ENCODE data around the gene SDHB.

SDHB gene

GRCh38 chr1:17009706-17010105 lies 44.1 kb downstream of the SDHB start:
- Histone ChIP-seq H3K36me3 (ENCODE audit: insufficient read depth, low read length) (no peaks in the 10 kb centered on the region), H3K79me2 (ENCODE audit: insufficient read depth, low read length) (no peaks in the 10 kb centered on the region), H3K9me2 (ENCODE audit: low read depth, low read length) (no peaks in the 10 kb centered on the region), H3F3A (ENCODE audit: insufficient read depth, low read length) (no peaks in the 10 kb centered on the region), H2AFZ (ENCODE audit: low read length) (no peak overlapping the region), H3K4me1 (ENCODE audit: insufficient read depth, low read length, severe bottlenecking) (peaks cover 18% of the 10 kb centered on the region), H3K4me2 (ENCODE audit: low read length) (no peak overlapping the region), H3K4me3 (ENCODE audit: low read depth, low read length, poor library complexity, severe bottlenecking) (no peak overlapping the region), H3K27ac (ENCODE audit: low read depth, low read length, poor library complexity, severe bottlenecking) (no peak overlapping the region), H3K27me3 (ENCODE audit: insufficient read depth, low read length) (no peaks in the 10 kb centered on the region; the same call in 1 of the 2 replicates), H4K20me1 (ENCODE audit: insufficient read depth, low read length) (no peaks in the 10 kb centered on the region), H3K9me3 (ENCODE audit: low read length) (no peaks in the 10 kb centered on the region), H3K9ac (ENCODE audit: low read length) (no peak overlapping the region)
- TF ChIP-seq EZH2 (IDR thresholded peaks at IDR 0.05; ENCODE audit: borderline replicate concordance, low read length): no peak
- TF ChIP-seq, protein P1, sequence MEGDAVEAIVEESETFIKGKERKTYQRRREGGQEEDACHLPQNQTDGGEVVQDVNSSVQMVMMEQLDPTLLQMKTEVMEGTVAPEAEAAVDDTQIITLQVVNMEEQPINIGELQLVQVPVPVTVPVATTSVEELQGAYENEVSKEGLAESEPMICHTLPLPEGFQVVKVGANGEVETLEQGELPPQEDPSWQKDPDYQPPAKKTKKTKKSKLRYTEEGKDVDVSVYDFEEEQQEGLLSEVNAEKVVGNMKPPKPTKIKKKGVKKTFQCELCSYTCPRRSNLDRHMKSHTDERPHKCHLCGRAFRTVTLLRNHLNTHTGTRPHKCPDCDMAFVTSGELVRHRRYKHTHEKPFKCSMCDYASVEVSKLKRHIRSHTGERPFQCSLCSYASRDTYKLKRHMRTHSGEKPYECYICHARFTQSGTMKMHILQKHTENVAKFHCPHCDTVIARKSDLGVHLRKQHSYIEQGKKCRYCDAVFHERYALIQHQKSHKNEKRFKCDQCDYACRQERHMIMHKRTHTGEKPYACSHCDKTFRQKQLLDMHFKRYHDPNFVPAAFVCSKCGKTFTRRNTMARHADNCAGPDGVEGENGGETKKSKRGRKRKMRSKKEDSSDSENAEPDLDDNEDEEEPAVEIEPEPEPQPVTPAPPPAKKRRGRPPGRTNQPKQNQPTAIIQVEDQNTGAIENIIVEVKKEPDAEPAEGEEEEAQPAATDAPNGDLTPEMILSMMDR (IDR thresholded peaks at IDR 0.05; ENCODE audit: low read length): no peak

- no peak overlapping the region for H3K9ac ChIP-seq (ENCODE audit: low read length)
- H3K4me2 ChIP-seq (ENCODE audit: low read length): no peak overlapping the region
- TF ChIP-seq, protein P1 (IDR thresholded peaks at IDR 0.05; ENCODE audit: low read length): no peak
- TF ChIP-seq EZH2 (IDR thresholded peaks at IDR 0.05; ENCODE audit: borderline replicate concordance, low read length): no peak
- H3F3A ChIP-seq (ENCODE audit: insufficient read depth, low read length): no peaks in the 10 kb centered on the region
- H3K27me3 ChIP-seq (ENCODE audit: insufficient read depth, low read length): no peaks in the 10 kb centered on the region; the same call in 1 of the 2 replicates
- no peaks in the 10 kb centered on the region for H3K9me2 ChIP-seq (ENCODE audit: low read depth, low read length)
- H3K4me1 ChIP-seq (ENCODE audit: insufficient read depth, low read length, severe bottlenecking): peaks cover 18% of the 10 kb centered on the region
- H4K20me1 ChIP-seq (ENCODE audit: insufficient read depth, low read length): no peaks in the 10 kb centered on the region
- no peak overlapping the region for H2AFZ ChIP-seq (ENCODE audit: low read length)
- no peak overlapping the region for H3K27ac ChIP-seq (ENCODE audit: low read depth, low read length, poor library complexity, severe bottlenecking)
- H3K9me3 ChIP-seq (ENCODE audit: low read length): no peaks in the 10 kb centered on the region
- H3K79me2 ChIP-seq (ENCODE audit: insufficient read depth, low read length): no peaks in the 10 kb centered on the region
- no peak overlapping the region for H3K4me3 ChIP-seq (ENCODE audit: low read depth, low read length, poor library complexity, severe bottlenecking)
- peaks cover 3% of the 10 kb centered on the region; the same call in 1 of the 2 replicates for H3K36me3 ChIP-seq (ENCODE audit: insufficient read depth, low read length)
Observed at GRCh38 chr1:17008208-17008855, 45.5 kb downstream of the SDHB start.

DNA sequence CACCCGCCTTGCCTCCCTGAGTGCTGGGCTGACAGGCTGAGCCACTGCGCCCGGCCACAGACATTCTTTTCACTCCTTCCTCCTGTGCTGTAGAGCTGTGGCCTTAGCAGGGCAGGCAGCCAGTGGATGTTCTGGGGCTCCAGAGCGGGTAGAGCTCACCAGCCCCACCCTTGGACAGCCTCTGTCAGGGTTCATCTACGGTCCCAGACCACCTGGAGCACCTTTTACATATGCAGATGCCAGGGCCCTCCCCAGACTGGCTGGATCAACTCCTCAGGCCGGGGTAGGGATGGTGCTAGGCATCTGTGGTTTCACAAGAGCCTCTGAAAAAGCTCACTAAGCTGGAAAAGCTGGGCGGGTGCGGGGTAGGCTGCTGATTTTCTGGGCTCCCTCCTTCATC lies 46.7 kb downstream of the SDHB start:
- no peak overlapping the region for H3K9ac ChIP-seq (ENCODE audit: low read length)
- H4K20me1 ChIP-seq (ENCODE audit: insufficient read depth, low read length): no peaks in the 10 kb centered on the region
- no peaks in the 10 kb centered on the region for H3K9me2 ChIP-seq (ENCODE audit: low read depth, low read length)
- TF ChIP-seq, protein P1 (IDR thresholded peaks at IDR 0.05; ENCODE audit: low read length): no peak
- TF ChIP-seq EZH2 (IDR thresholded peaks at IDR 0.05; ENCODE audit: borderline replicate concordance, low read length): no peak
- no peak overlapping the region for H3K27ac ChIP-seq (ENCODE audit: low read depth, low read length, poor library complexity, severe bottlenecking)
- no peaks in the 10 kb centered on the region for H3K79me2 ChIP-seq (ENCODE audit: insufficient read depth, low read length)
- H3K36me3 ChIP-seq (ENCODE audit: insufficient read depth, low read length): peaks cover 3% of the 10 kb centered on the region; the same call in 1 of the 2 replicates
- peaks cover 13% of the 10 kb centered on the region for H3K4me1 ChIP-seq (ENCODE audit: insufficient read depth, low read length, severe bottlenecking)
- H3K27me3 ChIP-seq (ENCODE audit: insufficient read depth, low read length): no peaks in the 10 kb centered on the region
- no peak overlapping the region for H3K4me2 ChIP-seq (ENCODE audit: low read length)
- H3K4me3 ChIP-seq (ENCODE audit: low read depth, low read length, poor library complexity, severe bottlenecking): no peak overlapping the region
- no peaks in the 10 kb centered on the region for H3F3A ChIP-seq (ENCODE audit: insufficient read depth, low read length)
- no peak overlapping the region for H2AFZ ChIP-seq (ENCODE audit: low read length)
- no peaks in the 10 kb centered on the region for H3K9me3 ChIP-seq (ENCODE audit: low read length)
